H9 (cell line): ENCODE results near the gene NOTCH2NLA. TPM values are rescaled to one million over a fixed set of nuclear protein-coding genes. Genes with fewer than 3 reads are reported as not detected.
"Not testable (repeated sequence)": the region's sequence is repeated elsewhere in the genome, so short reads cannot be mapped to it uniquely, and the experiment has no call there.

Source experiments
- DNase-seq: peaks from one replicate; pipeline ENCODE4 v3.0.0-alpha.2; 2017
- H2AFZ ChIP-seq: one replicate; pipeline ENCODE4 v1.6.1; 2013; ENCODE audit warnings: mild to moderate bottlenecking, low read length, control low read depth, moderate library complexity
- H2AK5ac ChIP-seq: 2 replicates; pipeline ENCODE4 v1.6.1; 2013; ENCODE audit warnings: low read length, control low read depth, mixed read lengths; ENCODE audit not compliant: insufficient read length
- H2BK120ac ChIP-seq: one replicate; pipeline ENCODE4 v1.6.1; 2013; ENCODE audit warnings: low read depth, mild to moderate bottlenecking, low read length, control low read depth, inconsistent platforms; ENCODE audit not compliant: poor library complexity, severe bottlenecking
- H2BK12ac ChIP-seq: 2 replicates; pipeline ENCODE4 v1.6.1; 2013; ENCODE audit warnings: low read length, control low read depth, mixed read lengths, low read depth; ENCODE audit not compliant: insufficient read length
- H2BK15ac ChIP-seq: 2 replicates; pipeline ENCODE4 v1.6.1; 2013; ENCODE audit warnings: low read depth, low read length, control low read depth
- H2BK20ac ChIP-seq: one replicate; pipeline ENCODE4 v1.6.1; 2013; ENCODE audit warnings: low read depth, mild to moderate bottlenecking, low read length, control low read depth, inconsistent platforms; ENCODE audit not compliant: poor library complexity, severe bottlenecking
- H2BK5ac ChIP-seq: 2 replicates; pipeline ENCODE4 v1.6.1; 2013; ENCODE audit warnings: low read length, control low read depth, mixed read lengths; ENCODE audit not compliant: insufficient read length
- H3K14ac ChIP-seq: 2 replicates; pipeline ENCODE4 v1.6.1; 2013; ENCODE audit warnings: low read length, control low read depth; ENCODE audit not compliant: insufficient read depth
- H3K18ac ChIP-seq: 2 replicates; pipeline ENCODE4 v1.6.1; 2013; ENCODE audit warnings: low read depth, mild to moderate bottlenecking, mixed read lengths, low read length, control low read depth; ENCODE audit not compliant: insufficient read length
- H3K23ac ChIP-seq: 2 replicates; pipeline ENCODE4 v1.6.1; 2013; ENCODE audit warnings: low read length, control low read depth, mixed read lengths, low read depth; ENCODE audit not compliant: insufficient read length
- H3K23me2 ChIP-seq: 2 replicates; pipeline ENCODE4 v1.6.1; 2013; ENCODE audit warnings: low read depth, mild to moderate bottlenecking, mixed read lengths, low read length, control low read depth; ENCODE audit not compliant: insufficient read length, poor library complexity, severe bottlenecking
- H3K27ac ChIP-seq: 2 replicates; pipeline ENCODE4 v1.5.1; 2013; ENCODE audit warnings: low read length, control low read depth, mixed read lengths, low read depth; ENCODE audit not compliant: insufficient read length
- H3K27me3 ChIP-seq: 2 replicates; pipeline ENCODE4 v1.6.1; 2013; ENCODE audit warnings: low read length, control low read depth, inconsistent platforms; ENCODE audit not compliant: insufficient read depth
- H3K4ac ChIP-seq: 2 replicates; pipeline ENCODE4 v1.6.1; 2013; ENCODE audit warnings: low read depth, mild to moderate bottlenecking, control low read depth, inconsistent platforms, low read length, moderate library complexity
- H3K4me1 ChIP-seq: 2 replicates; pipeline ENCODE4 v1.6.1; 2013; ENCODE audit warnings: low read length, control low read depth, inconsistent platforms; ENCODE audit not compliant: insufficient read depth
- H3K4me2 ChIP-seq: 2 replicates; pipeline ENCODE4 v1.6.1; 2013; ENCODE audit warnings: low read length, control low read depth, mixed read lengths; ENCODE audit not compliant: insufficient read length, insufficient read depth
- H3K56ac ChIP-seq: 2 replicates; pipeline ENCODE4 v1.6.1; 2013; ENCODE audit warnings: low read depth, mild to moderate bottlenecking, mixed read lengths, low read length, control low read depth; ENCODE audit not compliant: insufficient read length
- H3K79me1 ChIP-seq: 2 replicates; pipeline ENCODE4 v1.6.1; 2013; ENCODE audit warnings: low read depth, mild to moderate bottlenecking, moderate library complexity, low read length, control low read depth, inconsistent platforms; ENCODE audit not compliant: insufficient read depth, poor library complexity, severe bottlenecking
- H3K79me2 ChIP-seq: 2 replicates; pipeline ENCODE4 v1.6.1; 2013; ENCODE audit warnings: low read length, control low read depth, inconsistent platforms; ENCODE audit not compliant: insufficient read depth
- H3K9ac ChIP-seq: 2 replicates; pipeline ENCODE4 v1.6.1; 2013; ENCODE audit warnings: low read length, control low read depth, mixed read lengths; ENCODE audit not compliant: insufficient read length; ENCODE audit errors: extremely low read depth
- H3K9me3 ChIP-seq: one replicate; pipeline ENCODE4 v1.6.1; 2013; ENCODE audit warnings: low read depth, low read length, inconsistent platforms; ENCODE audit not compliant: control insufficient read depth
- H3T11ph ChIP-seq: one replicate; pipeline ENCODE4 v1.6.1; 2013; ENCODE audit warnings: mild to moderate bottlenecking, low read length, control low read depth, inconsistent platforms
- H4K20me1 ChIP-seq: one replicate; pipeline ENCODE4 v1.6.1; 2013; ENCODE audit not compliant: control insufficient read depth, insufficient read length, insufficient read depth
- H4K5ac ChIP-seq: 2 replicates; pipeline ENCODE4 v1.6.1; 2013; ENCODE audit warnings: low read depth, mild to moderate bottlenecking, mixed read lengths, low read length, control low read depth; ENCODE audit not compliant: insufficient read length
- H4K8ac ChIP-seq: replicated peaks from 2 replicates; pipeline ENCODE4 v1.6.1; 2013; ENCODE audit warnings: low read length, control low read depth, mixed read lengths, low read depth; ENCODE audit not compliant: insufficient read length
- H4K91ac ChIP-seq: 2 replicates; pipeline ENCODE4 v1.6.1; 2013; ENCODE audit warnings: low read depth, mild to moderate bottlenecking, moderate library complexity, mixed read lengths, low read length, control low read depth; ENCODE audit not compliant: insufficient read length
- H3K27ac Mint-ChIP-seq, 3 experiments: 2 replicates in 2 of 3; 3 replicates in 1 of 3; pipeline ENCODE4 v1.8.0; 2020 to 2021; ENCODE audit warnings: mixed read lengths in 3 of 3, mild to moderate bottlenecking in 1 of 3, moderate library complexity in 1 of 3
- H3K27me3 Mint-ChIP-seq: 2 replicates; pipeline ENCODE4 v1.8.0; 2021; ENCODE audit warnings: low read depth, mild to moderate bottlenecking, moderate library complexity, mixed read lengths
- H3K36me3 Mint-ChIP-seq, 3 experiments: 2 replicates in 2 of 3; 3 replicates in 1 of 3; pipeline ENCODE4 v1.8.0; 2020 to 2021; ENCODE audit warnings: low read depth in 3 of 3, mixed read lengths in 3 of 3; ENCODE audit not compliant: insufficient read depth in 1 of 3
- H3K4me1 Mint-ChIP-seq, 2 experiments: 2 replicates each; pipeline ENCODE4 v1.8.0; 2020; ENCODE audit warnings: mixed read lengths in 2 of 2
- H3K4me3 Mint-ChIP-seq, 2 experiments: 2 replicates in 1 of 2; 3 replicates in 1 of 2; pipeline ENCODE4 v1.8.0; 2020 to 2021; ENCODE audit warnings: mild to moderate bottlenecking in 2 of 2, mixed read lengths in 2 of 2, moderate library complexity in 1 of 2
- H3K9me3 Mint-ChIP-seq, 2 experiments: 2 replicates in 1 of 2; 3 replicates in 1 of 2; pipeline ENCODE4 v1.8.0; 2020; ENCODE audit warnings: mild to moderate bottlenecking in 2 of 2, mixed read lengths in 2 of 2, moderate library complexity in 1 of 2
- WGBS: extraction: QIAGEN DNeasy Blood & Tissue Kit; methylation state at CpG from one replicate; pipeline ENCODE4 v1.1.7; 2013; ENCODE audit warnings: missing lambda C conversion rate, low lambda C conversion rate, mixed read lengths; ENCODE audit not compliant: insufficient read length; ENCODE audit errors: extremely low coverage; 5-methylcytosine and 5-hydroxymethylcytosine counted together
- total RNA-seq: library from RNA; stranded (reverse); gene quantifications from 2 replicates; pipeline ENCODE4 v1.2.1, GENCODE V29; 2021

Gene NOTCH2NLA
- total RNA-seq, 1 experiment from 2014 or later, result 9.9 TPM

DNA sequence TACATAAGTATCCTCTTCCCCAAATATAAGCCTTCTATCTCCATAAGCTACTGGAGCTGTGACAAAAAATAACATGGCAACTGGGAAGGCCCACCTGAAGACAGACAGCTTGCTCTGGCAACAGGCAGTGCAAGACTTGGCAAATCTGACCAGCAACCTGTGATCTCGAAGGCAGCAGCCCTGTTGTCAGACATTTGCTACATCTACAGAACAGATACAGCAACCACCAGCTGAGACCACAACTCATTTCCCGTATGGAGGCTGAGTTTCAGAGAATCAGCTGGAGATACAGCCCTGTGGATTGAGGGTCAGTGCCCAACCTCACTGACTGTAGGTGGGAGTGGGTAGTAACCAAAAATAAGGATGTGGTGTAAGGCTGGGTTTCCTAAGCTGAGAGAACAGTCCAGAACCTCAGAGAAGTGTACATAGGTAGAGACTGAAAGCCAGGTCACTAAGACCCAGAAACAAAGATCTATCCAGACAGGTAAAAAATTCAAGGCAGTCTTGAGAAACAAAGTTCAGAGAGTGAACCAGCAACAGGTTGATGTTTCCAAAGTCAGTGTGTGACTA lies 37.4 kb upstream of the NOTCH2NLA start:
- not testable (repeated sequence) for H3K23ac ChIP-seq, H3K4me3 Mint-ChIP-seq, H3K9me3 Mint-ChIP-seq

DNA sequence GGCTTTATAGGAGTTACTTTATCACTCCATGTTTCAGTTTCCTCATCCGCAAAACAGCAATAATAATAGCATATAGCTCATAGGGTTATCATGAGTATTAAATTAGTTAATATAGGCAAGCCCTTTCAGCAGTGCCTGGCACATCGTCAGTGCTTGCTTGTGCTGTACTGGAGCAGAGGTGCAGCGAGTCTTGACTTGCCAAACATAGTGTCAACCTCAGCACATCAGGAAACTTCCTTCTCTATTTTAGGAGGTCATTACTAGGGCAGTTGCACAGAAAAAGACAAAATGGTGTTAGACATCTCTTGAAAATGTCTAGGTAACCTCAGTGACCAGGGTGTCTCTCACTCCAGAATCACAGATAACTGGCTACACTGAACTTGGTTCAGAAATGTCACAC lies 35.9 kb upstream of the NOTCH2NLA start:
- H4K91ac ChIP-seq, H3K27me3 ChIP-seq, H3K36me3 Mint-ChIP-seq, H3K23me2 ChIP-seq, H2BK5ac ChIP-seq, H2BK15ac ChIP-seq, H4K20me1 ChIP-seq, H3K9ac ChIP-seq, H2BK120ac ChIP-seq, H2AFZ ChIP-seq, H2AK5ac ChIP-seq, H3K4me2 ChIP-seq, H3K27ac Mint-ChIP-seq, H3K9me3 Mint-ChIP-seq, H3K23ac ChIP-seq, H3K4ac ChIP-seq, H3K56ac ChIP-seq, H3K79me1 ChIP-seq, H2BK20ac ChIP-seq, H3K14ac ChIP-seq, H3K27ac ChIP-seq, H2BK12ac ChIP-seq, H3K9me3 ChIP-seq, H3K79me2 ChIP-seq, H3T11ph ChIP-seq, H3K18ac ChIP-seq, DNase-seq, H3K4me1 ChIP-seq, H4K8ac ChIP-seq, H3K27me3 Mint-ChIP-seq, H4K5ac ChIP-seq, H3K4me1 Mint-ChIP-seq, H3K4me3 Mint-ChIP-seq: not testable (repeated sequence)
- no CpG with 5 or more reads among the region's 3 CpGs for whole genome bisulfite sequencing

More for the DNA sequence above, 37.4 kb upstream of the NOTCH2NLA start:
- H3K9ac ChIP-seq, H3K79me2 ChIP-seq, H3K18ac ChIP-seq, H2BK20ac ChIP-seq, H3K9me3 ChIP-seq, H3K79me1 ChIP-seq, H2BK15ac ChIP-seq, H3K36me3 Mint-ChIP-seq, DNase-seq, H2BK5ac ChIP-seq, H3K4me1 ChIP-seq, H3K27ac Mint-ChIP-seq, H3K4ac ChIP-seq, H3K27me3 Mint-ChIP-seq, H3K27me3 ChIP-seq, H4K91ac ChIP-seq, H4K5ac ChIP-seq, H3K4me2 ChIP-seq, H2AFZ ChIP-seq, H2BK12ac ChIP-seq, H2BK120ac ChIP-seq, H2AK5ac ChIP-seq, H4K20me1 ChIP-seq, H3K27ac ChIP-seq, H3K4me1 Mint-ChIP-seq, H4K8ac ChIP-seq, H3K56ac ChIP-seq, H3K23me2 ChIP-seq, H3T11ph ChIP-seq, H3K14ac ChIP-seq: not testable (repeated sequence)
- no CpG with 5 or more reads among the region's 2 CpGs for WGBS
